Sigmoid colon (tissue), 7 donors: ENCODE measurements around the gene F10. TPM values are rescaled to one million over a fixed set of nuclear protein-coding genes. Genes with fewer than 3 reads are reported as not detected.

ENCODE experiments used
- DNase-seq: peaks from one replicate; pipeline ENCODE4 v3.0.0-alpha.2; 2019
- H3K27ac ChIP-seq, 4 donors: fragments of 200-600 bp; sonication (generic); one replicate each; pipeline ENCODE4 v1.5.1; 2016 to 2019; ENCODE audit warnings: mild to moderate bottlenecking in 1 of 4
- H3K27me3 ChIP-seq, 3 donors: fragments of 200-600 bp; sonication (generic); one replicate each; pipeline ENCODE4 v1.5.1; 2019; ENCODE audit warnings: mild to moderate bottlenecking in 1 of 3
- H3K36me3 ChIP-seq, 4 donors: fragments of 200-600 bp; sonication (generic); one replicate each; pipeline ENCODE4 v1.5.1; 2016 to 2019
- H3K4me1 ChIP-seq, 4 donors: fragments of 200-600 bp; sonication (generic); one replicate each; pipeline ENCODE4 v1.5.1; 2017 to 2019
- H3K4me3 ChIP-seq, 4 donors: fragments of 200-600 bp; sonication (generic); one replicate each; pipeline ENCODE4 v1.5.1; 2017 to 2019; ENCODE audit warnings: mild to moderate bottlenecking in 2 of 4, moderate library complexity in 1 of 4
- H3K9me3 ChIP-seq, 4 donors: fragments of 200-600 bp in 3 of 4; sonication (generic) in 3 of 4; one replicate each; pipeline versions ENCODE4 v1.5.1 to v1.6.1; 2013 to 2019
- EP300 ChIP-seq, 4 donors: sonication (generic); formaldehyde crosslinking; IDR thresholded peaks; one replicate each; pipeline ENCODE4 v1.6.1; 2017; ENCODE audit warnings: antibody characterized with exemption in 4 of 4
- POLR2A ChIP-seq, 2 donors: fragments of 450-650 bp; IDR thresholded peaks; one replicate each; pipeline ENCODE4 v1.6.1; 2016; ENCODE audit warnings: antibody characterized with exemption in 2 of 2, mild to moderate bottlenecking in 2 of 2, moderate library complexity in 2 of 2
- POLR2AphosphoS5 ChIP-seq, 4 donors: sonication (generic); formaldehyde crosslinking; IDR thresholded peaks; one replicate each; pipeline ENCODE4 v1.6.1; 2017; ENCODE audit warnings: antibody characterized with exemption in 4 of 4
- WGBS, 2 donors: extraction: QIAGEN DNeasy Blood & Tissue Kit; methylation state at CpG; one replicate each; pipeline ENCODE4 v1.1.7; 2013; 5-methylcytosine and 5-hydroxymethylcytosine counted together
- intact Hi-C: fragments of 100-400 bp; cut with DNase I; formaldehyde crosslinking; loops from one replicate; pipeline ENCODE4 v1.15.1; 2023
- polyA plus RNA-seq, 3 donors: library from polyadenylated mRNA; stranded (reverse); fragments of 200-250 nt; gene quantifications; one replicate each; pipeline ENCODE4 v1.2.3, GENCODE V29; 2013
- total RNA-seq, 4 donors: library from RNA; depleted of rRNA; stranded (reverse); fragments of >200 nt; gene quantifications; one replicate each; pipeline ENCODE4 v1.1.0, GENCODE V29; 2016
- TF ChIP-seq, protein P1 (sequence below), 4 experiments: fragments of 450-650 bp in 3 of 4; fragments of 200-600 bp in 1 of 4; IDR thresholded peaks; one replicate each; pipeline ENCODE4 v1.5.1; 2016 to 2019; ENCODE audit warnings: antibody characterized with exemption in 4 of 4, mild to moderate bottlenecking in 3 of 4, moderate library complexity in 2 of 4
- donor health status: healthy with polysubstance abuse.
- donor health status: Bipolar disorder and iron deficiency.
- donor health status: healthy.

Gene F10
- total and polyA plus RNA-seq, 7 donors, result 2.4 to 10.0 (median 4.9) TPM; not detected in 1

DNA sequence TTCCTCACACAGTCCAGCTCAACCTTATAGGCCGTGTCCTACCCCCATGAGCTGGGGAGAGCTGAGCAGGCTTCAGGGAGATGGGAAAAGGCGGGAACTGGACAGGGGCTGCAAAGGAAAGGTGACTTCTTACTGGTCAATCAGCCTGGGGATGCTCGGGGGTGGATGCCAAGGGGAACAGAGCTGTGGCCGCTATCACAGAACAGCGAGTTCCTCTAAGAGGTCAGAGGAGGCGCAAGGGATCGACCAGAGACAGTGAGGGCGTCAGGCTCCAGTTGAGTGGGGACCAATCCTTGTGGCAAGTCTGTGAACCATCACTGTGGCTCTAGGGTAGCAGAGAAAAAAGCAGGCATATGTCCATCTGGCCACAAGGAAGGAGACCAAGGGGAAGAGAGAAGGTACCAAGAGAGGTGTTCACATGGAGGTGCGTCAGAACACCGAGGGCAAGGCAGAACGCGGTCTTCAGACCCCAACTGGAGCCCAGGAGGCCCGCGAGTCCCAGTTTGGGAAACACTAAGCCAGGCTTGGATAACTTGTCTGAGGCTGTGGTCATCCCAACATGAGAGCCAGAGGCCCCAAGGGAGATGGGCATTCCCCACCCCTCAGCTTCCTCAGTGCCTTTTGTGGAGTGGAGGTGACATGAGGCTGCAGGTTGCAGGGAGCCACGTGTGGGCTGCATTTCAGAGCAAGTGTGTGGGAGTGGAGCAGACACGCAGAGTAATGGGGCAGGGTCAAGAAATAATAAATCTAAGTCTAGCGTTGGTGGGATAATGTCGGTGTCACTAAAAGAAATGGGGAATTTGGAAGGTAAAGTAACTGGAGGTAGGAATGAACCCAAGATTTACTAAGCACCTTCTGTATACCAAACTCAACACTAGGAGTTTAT is 3.9 kb downstream of the F10 start:
- DNase-seq, result no peak
- H3K36me3 ChIP-seq, result no peaks in the 10 kb centered on the region
- WGBS, 2 donors, result 88 to 92% methylated on average over 18 of the region's 18 CpGs

GRCh38 chr13:113129480-113129879 is 6.9 kb downstream of the F10 start:
- no peak for DNase-seq
- TF ChIP-seq POLR2AphosphoS5 (IDR thresholded peaks at IDR 0.05) (no peak), EP300 (IDR thresholded peaks at IDR 0.05) (no peak), POLR2A (IDR thresholded peaks at IDR 0.05) (no peak)
- TF ChIP-seq, protein P1, sequence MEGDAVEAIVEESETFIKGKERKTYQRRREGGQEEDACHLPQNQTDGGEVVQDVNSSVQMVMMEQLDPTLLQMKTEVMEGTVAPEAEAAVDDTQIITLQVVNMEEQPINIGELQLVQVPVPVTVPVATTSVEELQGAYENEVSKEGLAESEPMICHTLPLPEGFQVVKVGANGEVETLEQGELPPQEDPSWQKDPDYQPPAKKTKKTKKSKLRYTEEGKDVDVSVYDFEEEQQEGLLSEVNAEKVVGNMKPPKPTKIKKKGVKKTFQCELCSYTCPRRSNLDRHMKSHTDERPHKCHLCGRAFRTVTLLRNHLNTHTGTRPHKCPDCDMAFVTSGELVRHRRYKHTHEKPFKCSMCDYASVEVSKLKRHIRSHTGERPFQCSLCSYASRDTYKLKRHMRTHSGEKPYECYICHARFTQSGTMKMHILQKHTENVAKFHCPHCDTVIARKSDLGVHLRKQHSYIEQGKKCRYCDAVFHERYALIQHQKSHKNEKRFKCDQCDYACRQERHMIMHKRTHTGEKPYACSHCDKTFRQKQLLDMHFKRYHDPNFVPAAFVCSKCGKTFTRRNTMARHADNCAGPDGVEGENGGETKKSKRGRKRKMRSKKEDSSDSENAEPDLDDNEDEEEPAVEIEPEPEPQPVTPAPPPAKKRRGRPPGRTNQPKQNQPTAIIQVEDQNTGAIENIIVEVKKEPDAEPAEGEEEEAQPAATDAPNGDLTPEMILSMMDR (IDR thresholded peaks at IDR 0.05), result no peak
- WGBS, 2 donors, result 76 to 91% methylated on average over 27 of the region's 27 CpGs
- Histone ChIP-seq H3K27me3 (peaks cover 0 to 15% (median 4%) of the 10 kb centered on the region in 3 donors), H3K4me3 (peak overlapping the region in 3 of 4 donors; percentile 29 to 39 (median 37)), H3K4me1 (peaks cover 0 to 8% (median 6%) of the 10 kb centered on the region in 4 donors), H3K36me3 (no peaks in the 10 kb centered on the region), H3K9me3 (no peaks in the 10 kb centered on the region), H3K27ac (no peak overlapping the region)
- intact Hi-C loops, result no loop called here

More for the DNA sequence above, 3.9 kb downstream of the F10 start:
- TF ChIP-seq, protein P1 (IDR thresholded peaks at IDR 0.05), result no peak
- TF ChIP-seq POLR2AphosphoS5 (IDR thresholded peaks at IDR 0.05), result no peak
- no peak for TF ChIP-seq EP300 (IDR thresholded peaks at IDR 0.05)
- no peak for TF ChIP-seq POLR2A (IDR thresholded peaks at IDR 0.05)
- H3K27me3 ChIP-seq, result peaks cover 0 to 15% (median 4%) of the 10 kb centered on the region in 3 donors
- peaks cover 0 to 8% (median 6%) of the 10 kb centered on the region in 4 donors for H3K4me1 ChIP-seq
- no peak overlapping the region for H3K27ac ChIP-seq
- H3K9me3 ChIP-seq, result no peaks in the 10 kb centered on the region
- intact Hi-C loops, result no loop called here
- no peak overlapping the region for H3K4me3 ChIP-seq

GRCh38 chr13:113129921-113130750 is 7.5 kb downstream of the F10 start:
- intact Hi-C loops, result no loop called here
- 51 to 78% methylated on average over 60 of the region's 60 CpGs for WGBS, 2 donors
- Histone ChIP-seq H3K4me1 (peaks cover 0 to 8% (median 6%) of the 10 kb centered on the region in 4 donors), H3K27ac (no peak overlapping the region), H3K9me3 (no peaks in the 10 kb centered on the region), H3K4me3 (peak overlapping the region in 3 of 4 donors; percentile 29 to 39 (median 37)), H3K27me3 (peaks cover 0 to 15% (median 4%) of the 10 kb centered on the region in 3 donors), H3K36me3 (no peaks in the 10 kb centered on the region)
- no peak for DNase-seq
- TF ChIP-seq POLR2A (IDR thresholded peaks at IDR 0.05), result no peak
- TF ChIP-seq EP300 (IDR thresholded peaks at IDR 0.05), result no peak
- TF ChIP-seq POLR2AphosphoS5 (IDR thresholded peaks at IDR 0.05), result no peak
- TF ChIP-seq, protein P1 (IDR thresholded peaks at IDR 0.05), result no peak

DNA sequence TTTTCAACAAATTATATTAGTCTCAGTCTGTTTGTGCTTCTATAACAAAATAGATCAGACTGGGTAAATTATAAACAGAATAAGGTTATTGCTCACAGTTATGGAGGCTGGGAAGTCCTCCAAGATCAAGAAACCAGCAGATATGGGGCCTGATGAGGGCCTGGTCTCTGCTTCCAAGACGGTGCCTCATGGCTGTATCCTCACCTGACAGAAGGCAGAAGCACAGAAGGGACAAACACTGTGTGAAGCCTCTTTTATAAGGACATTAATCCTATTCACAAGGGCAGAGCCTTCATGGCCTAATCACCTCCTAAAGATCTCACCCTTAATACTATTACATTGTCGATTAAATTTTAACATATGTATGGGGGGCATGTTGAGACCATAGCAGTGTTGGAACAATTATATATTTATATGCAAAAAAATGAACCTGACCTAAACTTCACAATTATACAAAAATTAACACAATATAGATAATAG is 12.7 kb downstream of the F10 start:
- intact Hi-C loops, result no loop called here
- no peaks in the 10 kb centered on the region for H3K9me3 ChIP-seq
- no peak for DNase-seq
- TF ChIP-seq POLR2A (IDR thresholded peaks at IDR 0.05) (no peak), POLR2AphosphoS5 (IDR thresholded peaks at IDR 0.05) (no peak), EP300 (IDR thresholded peaks at IDR 0.05) (no peak)
- TF ChIP-seq, protein P1 (IDR thresholded peaks at IDR 0.05), result no peak
- H3K4me1 ChIP-seq, result no peaks in the 10 kb centered on the region
- H3K27me3 ChIP-seq, result peaks cover 0 to 4% (median 0%) of the 10 kb centered on the region in 3 donors
- no peak overlapping the region for H3K27ac ChIP-seq
- WGBS, 2 donors, result 57 to 78% methylated on average over 2 of the region's 2 CpGs
- no peaks in the 10 kb centered on the region for H3K36me3 ChIP-seq
- H3K4me3 ChIP-seq, result no peak overlapping the region
